ENCODE data around the gene SERP2. TPM values are rescaled to one million over a fixed set of nuclear protein-coding genes. Genes with fewer than 3 reads are reported as not detected.
A peak's percentile ranks its signal among the peaks of the same experiment; 100 is the strongest.

The SERP2 gene
- total RNA-seq, 1 experiment from 2014 or later, result not detected

DNA sequence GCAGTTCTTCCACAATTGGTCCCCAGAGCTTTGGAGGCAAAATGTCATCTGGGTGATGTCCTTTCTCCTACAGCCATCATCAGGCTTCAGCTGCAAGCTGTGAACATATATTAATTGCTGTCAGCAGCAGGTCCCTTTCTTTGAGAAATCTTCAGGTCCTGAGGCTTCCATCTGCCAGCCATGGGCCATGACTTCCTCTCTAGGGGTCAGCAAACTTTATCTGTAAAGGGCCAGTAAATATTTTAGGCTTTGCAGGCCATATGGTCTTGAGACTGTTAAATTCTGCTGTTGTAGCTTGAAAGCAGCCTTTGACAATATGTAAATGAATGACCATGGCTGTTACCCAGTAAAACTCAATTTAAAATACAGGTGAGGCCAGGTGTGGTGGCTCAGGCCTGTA lies 27.1 kb downstream of the SERP2 start (continued):
- no peak for TF ChIP-seq REST (IDR thresholded peaks at IDR 0.05; ENCODE audit: low read depth)
- TF ChIP-seq SRF (IDR thresholded peaks at IDR 0.05; ENCODE audit: low read depth), result no peak
- no peak for TF ChIP-seq EZH2phosphoT487 (IDR thresholded peaks at IDR 0.05; ENCODE audit: borderline replicate concordance)
- TF ChIP-seq MAX (IDR thresholded peaks at IDR 0.05), result no peak

GRCh38 chr13:44401577-44401976 lies 28.0 kb downstream of the SERP2 start:
- Histone ChIP-seq H3K9me3 (ENCODE audit: control insufficient read depth in 1 of 2, insufficient read depth in 1 of 2, low read depth in 1 of 2, low read length in 2 of 2) (no peaks in the 10 kb centered on the region), H3K9me2 (ENCODE audit: insufficient read depth) (no peaks in the 10 kb centered on the region), H3K4me2 (ENCODE audit: low read length) (no peak overlapping the region), H3K27ac (ENCODE audit: low read depth, low read length) (no peak overlapping the region), H3K79me2 (ENCODE audit: insufficient read depth, low read length) (no peaks in the 10 kb centered on the region), H4K20me1 (ENCODE audit: insufficient read depth) (no peaks in the 10 kb centered on the region), H3K27me3 (ENCODE audit: insufficient read depth, low read length) (no peaks in the 10 kb centered on the region), H2AFZ (ENCODE audit: low read depth, low read length, poor library complexity, severe bottlenecking) (peak overlapping the region; percentile 54), H3K4me1 (ENCODE audit: control insufficient read depth in 1 of 2, insufficient read depth in 2 of 2, low read length in 2 of 2) (peaks cover 6 to 13% of the 10 kb centered on the region in 2 experiments; a peak in 2 of 4 replicates), H3K4me3 (replicated peaks in 1 of 2; ENCODE audit: low read depth in 1 of 2, low read length in 2 of 2) (no peak overlapping the region), H3K9ac (ENCODE audit: low read length) (no peak overlapping the region), H3K36me3 (ENCODE audit: control insufficient read depth in 1 of 2, insufficient read depth in 2 of 2, low read length in 2 of 2) (no peaks in the 10 kb centered on the region)
- no TSS peak for BruUV-seq (replicated peaks)
- DNase-seq (ENCODE audit: low read depth, low spot score) (no peak), ATAC-seq (no peak)
- intact Hi-C loops (cut with micrococcal nuclease), result no loop called here
- TF ChIP-seq CEBPB (IDR thresholded peaks at IDR 0.05; ENCODE audit: low read depth) (no peak), CTCF (IDR thresholded peaks at IDR 0.05 in 2 of 3, conservative IDR thresholded peaks at IDR 0.05 in 1 of 3; ENCODE audit: borderline replicate concordance in 1 of 3, insufficient read depth in 1 of 3, low read depth in 2 of 3, low read length in 2 of 3) (no peak), JUND (IDR thresholded peaks at IDR 0.05) (no peak), CBX3 (IDR thresholded peaks at IDR 0.05; ENCODE audit: low read depth) (no peak), ELF1 (IDR thresholded peaks at IDR 0.05; ENCODE audit: borderline replicate concordance, low read depth) (no peak), SRF (IDR thresholded peaks at IDR 0.05; ENCODE audit: low read depth) (no peak), EGR1 (IDR thresholded peaks at IDR 0.05; ENCODE audit: low read depth) (no peak), ZNF274 (IDR thresholded peaks at IDR 0.05; ENCODE audit: low read depth, low read length) (no peak), ZFX (IDR thresholded peaks at IDR 0.05) (no peak), EZH2phosphoT487 (IDR thresholded peaks at IDR 0.05; ENCODE audit: borderline replicate concordance) (no peak), FOSL1 (IDR thresholded peaks at IDR 0.05; ENCODE audit: low read depth) (no peak), EZH2 (IDR thresholded peaks at IDR 0.05) (no peak), RAD21 (IDR thresholded peaks at IDR 0.05; ENCODE audit: low read depth) (no peak)
- ChIA-PET CTCF (no interaction called here), RAD21 (ENCODE audit: low non-redundant PET in 1 of 2, low total read pairs in 2 of 2, uncharacterized antibody in 2 of 2, unreplicated experiment in 2 of 2) (no interaction called here), POLR2A (no interaction called here)

All from HCT116 (cell line).